ENCODE data around the gene B3GNT5. TPM values are rescaled to one million over a fixed set of nuclear protein-coding genes. Genes with fewer than 3 reads are reported as not detected.

Gene B3GNT5
- polyA plus RNA-seq, 3 donors from 2014 or later: 0.48 to 1.1 TPM; not detected in 1

- H3K27ac Mint-ChIP-seq: no peak overlapping the region
- DNase-seq: no peak
- no peaks in the 10 kb centered on the region for H3K27me3 Mint-ChIP-seq (ENCODE audit: low read depth in 3 of 3)
- H3K9me3 Mint-ChIP-seq: no peaks in the 10 kb centered on the region
- peaks cover 7 to 8% of the 10 kb centered on the region in 2 donors for H3K4me1 Mint-ChIP-seq
- peaks cover 0 to 4% (median 3%) of the 10 kb centered on the region in 3 donors for H3K36me3 Mint-ChIP-seq
- H3K4me3 Mint-ChIP-seq: no peak overlapping the region
These were observed 45.7 kb downstream of the B3GNT5 start for GRCh38 chr3:183298701-183299153.

DNA sequence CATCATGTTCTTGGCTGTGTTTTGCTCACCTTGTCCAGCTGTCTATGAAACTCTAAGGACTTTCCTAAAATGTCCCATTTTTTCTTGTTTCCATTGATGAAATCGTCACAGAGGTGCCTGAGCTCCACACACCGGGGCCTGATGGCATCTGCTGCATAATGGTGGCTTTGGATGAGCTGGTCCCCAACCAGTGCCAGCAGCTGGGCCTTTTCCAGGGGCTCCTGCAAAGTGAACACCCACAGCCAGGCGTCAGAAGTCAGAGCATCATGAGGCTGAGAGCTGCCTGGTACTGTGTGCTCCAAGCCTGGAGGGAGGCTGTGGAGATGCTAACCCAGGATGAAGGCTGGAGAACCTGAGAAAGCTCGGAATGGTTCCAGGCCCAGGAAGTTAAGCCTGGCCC, 46.9 kb downstream of the B3GNT5 start:
- Mint-ChIP-seq H3K27me3 (ENCODE audit: low read depth in 3 of 3) (no peaks in the 10 kb centered on the region), H3K27ac (no peak overlapping the region), H3K36me3 (peaks cover 0 to 4% (median 2%) of the 10 kb centered on the region in 3 donors), H3K4me3 (no peak overlapping the region), H3K4me1 (peaks cover 7 to 8% of the 10 kb centered on the region in 2 donors), H3K9me3 (no peaks in the 10 kb centered on the region)
- no peak for DNase-seq

- Mint-ChIP-seq H3K4me1 (peaks cover 8% of the 10 kb centered on the region in 2 donors), H3K27ac (no peak overlapping the region), H3K27me3 (ENCODE audit: low read depth in 3 of 3) (no peaks in the 10 kb centered on the region), H3K4me3 (no peak overlapping the region), H3K36me3 (peaks cover 0 to 4% (median 0%) of the 10 kb centered on the region in 3 donors), H3K9me3 (no peaks in the 10 kb centered on the region)
- DNase-seq: no peak
These were observed 48.0 kb downstream of the B3GNT5 start for GRCh38 chr3:183300996-183301562.

DNA sequence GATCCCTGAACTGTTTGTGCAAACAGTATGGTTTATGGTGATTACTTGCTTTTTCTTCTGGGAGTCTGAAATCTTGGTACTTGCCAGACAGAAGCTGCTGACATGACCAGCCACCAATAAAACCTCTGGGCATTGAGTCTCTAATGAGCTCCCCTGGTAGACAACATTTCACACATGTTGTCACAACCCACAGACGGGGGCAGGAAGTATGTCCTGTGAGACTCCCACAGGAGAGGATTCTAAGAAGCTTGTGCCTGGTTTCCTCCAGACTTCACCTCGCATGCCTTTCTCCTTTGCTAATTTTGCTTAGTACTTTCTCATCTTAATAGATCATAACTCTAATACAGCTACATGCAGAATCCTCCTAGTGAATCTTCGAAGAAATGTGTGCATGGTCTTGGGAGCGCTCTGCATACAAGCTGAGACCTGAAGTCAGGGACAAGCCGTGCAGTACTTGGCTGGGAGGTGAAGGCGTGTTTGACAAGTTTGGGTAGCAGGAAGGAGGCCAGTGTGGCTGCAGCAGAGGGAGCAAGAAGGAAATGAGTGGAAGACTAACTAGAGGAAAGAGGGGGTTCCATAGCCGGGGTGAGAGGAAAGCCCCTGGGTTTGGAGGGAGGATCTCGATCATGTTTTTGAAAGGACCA, 49.0 kb downstream of the B3GNT5 start:
- Mint-ChIP-seq H3K4me3 (no peak overlapping the region), H3K9me3 (no peaks in the 10 kb centered on the region), H3K27me3 (ENCODE audit: low read depth in 3 of 3) (no peaks in the 10 kb centered on the region), H3K36me3 (peaks cover 0 to 4% (median 0%) of the 10 kb centered on the region in 3 donors), H3K4me1 (peaks cover 16 to 18% of the 10 kb centered on the region in 2 donors), H3K27ac (peak overlapping the region in 2 of 6 donors; percentile 4 to 57)
- DNase-seq: no peak

DNA sequence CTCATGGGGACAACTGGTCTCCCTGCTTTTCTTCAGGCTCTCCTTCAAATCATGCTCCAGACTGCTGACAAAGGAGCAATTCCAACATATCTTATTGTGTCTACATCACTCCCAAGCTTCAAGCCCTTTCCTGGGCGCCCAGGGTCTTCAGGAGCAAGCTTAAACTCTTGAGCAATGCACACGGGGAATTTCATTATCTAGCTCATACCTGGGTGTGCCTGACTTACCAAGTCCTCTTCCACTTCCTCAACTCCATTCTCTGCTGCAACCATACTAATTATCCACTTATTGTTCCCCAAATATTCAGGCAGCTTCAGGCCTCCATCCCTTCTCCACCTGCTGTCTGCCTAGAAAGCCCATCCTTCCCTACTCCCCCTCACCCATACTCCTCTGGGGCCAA, 50.6 kb downstream of the B3GNT5 start:
- Mint-ChIP-seq H3K4me3 (no peak overlapping the region), H3K36me3 (peaks cover 0 to 4% (median 0%) of the 10 kb centered on the region in 3 donors), H3K27ac (no peak overlapping the region), H3K9me3 (no peaks in the 10 kb centered on the region), H3K4me1 (peaks cover 18 to 20% of the 10 kb centered on the region in 2 donors), H3K27me3 (ENCODE audit: low read depth in 3 of 3) (no peaks in the 10 kb centered on the region)
- DNase-seq: no peak

- no peaks in the 10 kb centered on the region for H3K27me3 Mint-ChIP-seq (ENCODE audit: low read depth in 3 of 3)
These were observed 54.0 kb downstream of the B3GNT5 start for GRCh38 chr3:183306798-183307671.

DNA sequence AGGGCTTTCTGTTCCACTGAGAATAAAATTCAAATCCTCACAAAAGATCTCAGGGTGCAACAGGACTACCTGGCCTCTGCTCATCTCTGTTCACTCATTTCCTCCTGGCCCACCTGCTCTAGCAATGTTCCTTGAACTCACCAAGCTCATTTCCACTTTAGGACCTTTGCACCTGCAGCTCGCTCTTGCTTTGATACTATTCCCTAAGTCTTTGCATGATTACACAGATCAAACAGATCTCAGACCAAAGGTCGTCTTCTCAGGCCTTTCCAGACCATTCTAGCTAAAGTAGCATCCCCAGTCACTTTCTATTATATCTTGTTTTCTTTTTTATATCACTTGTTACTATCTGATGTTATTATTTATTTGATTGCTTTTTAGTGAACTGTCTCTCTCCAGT, 54.7 kb downstream of the B3GNT5 start:
- Mint-ChIP-seq H3K27ac (peak overlapping the region in 2 of 6 donors; percentile 53 to 64), H3K27me3 (ENCODE audit: low read depth in 3 of 3) (no peaks in the 10 kb centered on the region), H3K4me1 (peaks cover 11 to 13% of the 10 kb centered on the region in 2 donors), H3K4me3 (no peak overlapping the region), H3K36me3 (peaks cover 0 to 9% (median 0%) of the 10 kb centered on the region in 3 donors), H3K9me3 (no peaks in the 10 kb centered on the region)
- no peak for DNase-seq

More at GRCh38 chr3:183306798-183307671, 54.0 kb downstream of the B3GNT5 start:
- Mint-ChIP-seq H3K4me1 (peaks cover 13 to 16% of the 10 kb centered on the region in 2 donors), H3K9me3 (no peaks in the 10 kb centered on the region), H3K36me3 (peaks cover 0 to 9% (median 0%) of the 10 kb centered on the region in 3 donors), H3K4me3 (no peak overlapping the region), H3K27ac (peak overlapping the region in 4 of 6 donors; percentile 10 to 73 (median 40))
- peak; percentile 16 to 20 (median 18) for DNase-seq

DNA sequence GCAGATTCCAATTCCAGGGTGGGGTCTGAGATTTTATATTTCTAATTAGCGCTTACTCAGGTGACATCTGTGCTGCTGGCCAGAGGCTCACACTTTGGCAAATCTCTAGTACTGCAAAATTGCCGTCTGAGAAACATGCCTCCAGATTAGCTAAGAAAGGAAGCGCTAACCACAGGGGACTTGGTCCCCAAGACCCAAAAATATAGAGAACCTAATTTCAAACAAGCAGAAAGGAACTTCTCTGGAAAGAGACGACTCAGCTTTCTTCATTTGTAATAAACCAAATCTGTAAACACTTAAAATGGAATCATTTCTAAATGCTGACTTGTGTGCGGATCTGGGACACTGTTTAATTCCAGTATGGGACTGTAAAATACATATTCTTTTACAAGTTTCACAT, 55.7 kb downstream of the B3GNT5 start:
- Mint-ChIP-seq H3K4me3 (no peak overlapping the region), H3K27ac (no peak overlapping the region), H3K36me3 (peaks cover 0 to 14% (median 0%) of the 10 kb centered on the region in 3 donors), H3K4me1 (peaks cover 11 to 13% of the 10 kb centered on the region in 2 donors), H3K9me3 (no peaks in the 10 kb centered on the region), H3K27me3 (ENCODE audit: low read depth in 3 of 3) (no peaks in the 10 kb centered on the region)
- DNase-seq: no peak

DNA sequence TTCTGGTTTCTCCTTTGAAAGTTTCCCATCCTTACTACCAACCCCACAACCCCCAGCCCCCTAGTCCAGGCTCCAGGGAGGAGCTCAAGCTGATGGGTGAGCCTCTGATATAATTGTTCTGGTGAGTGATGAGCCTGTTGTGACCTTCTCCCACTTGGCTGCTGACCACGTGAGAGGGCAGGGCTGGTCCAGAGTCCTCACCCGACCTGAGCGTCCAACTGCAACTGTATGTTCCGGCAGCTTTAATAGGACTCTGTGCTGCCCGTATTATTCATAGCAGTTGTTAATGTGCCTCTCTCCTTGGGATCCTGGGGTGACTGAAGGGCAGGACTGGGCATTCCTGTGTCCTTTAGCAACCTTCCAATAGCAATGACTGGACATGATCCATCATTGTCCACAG, 56.2 kb downstream of the B3GNT5 start:
- Mint-ChIP-seq H3K4me3 (no peak overlapping the region), H3K4me1 (peaks cover 11 to 13% of the 10 kb centered on the region in 2 donors), H3K27me3 (ENCODE audit: low read depth in 3 of 3) (no peaks in the 10 kb centered on the region), H3K36me3 (peaks cover 0 to 14% (median 0%) of the 10 kb centered on the region in 3 donors), H3K27ac (no peak overlapping the region), H3K9me3 (no peaks in the 10 kb centered on the region)
- DNase-seq: no peak

DNA sequence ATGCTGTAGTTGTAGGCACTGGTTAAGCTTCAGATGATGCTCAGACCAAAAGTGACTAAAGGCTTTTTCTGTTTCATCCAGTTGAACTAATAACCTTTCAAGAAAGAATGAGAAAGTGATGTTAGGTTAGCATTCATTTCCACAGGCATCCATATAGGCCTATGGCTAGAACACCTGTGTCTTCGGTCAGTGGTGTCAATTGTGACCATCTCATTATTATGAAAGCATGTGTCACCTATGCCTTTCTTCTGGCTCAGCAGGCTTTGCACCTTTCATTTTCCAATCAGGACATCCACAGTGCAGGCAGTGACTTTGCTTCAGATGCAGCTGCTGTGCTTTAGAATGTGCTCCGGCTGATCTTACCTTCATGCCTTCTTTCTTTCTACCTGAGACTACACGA, 57.9 kb downstream of the B3GNT5 start:
- peaks cover 11 to 13% of the 10 kb centered on the region in 2 donors for H3K4me1 Mint-ChIP-seq
- H3K27ac Mint-ChIP-seq: no peak overlapping the region
- no peaks in the 10 kb centered on the region for H3K9me3 Mint-ChIP-seq
- no peak overlapping the region for H3K4me3 Mint-ChIP-seq
- DNase-seq: no peak
- H3K27me3 Mint-ChIP-seq (ENCODE audit: low read depth in 3 of 3): peaks cover 0 to 2% (median 0%) of the 10 kb centered on the region in 3 donors
- peaks cover 0 to 14% (median 0%) of the 10 kb centered on the region in 3 donors for H3K36me3 Mint-ChIP-seq

- Mint-ChIP-seq H3K27me3 (ENCODE audit: low read depth in 3 of 3) (peaks cover 0 to 2% (median 2%) of the 10 kb centered on the region in 3 donors), H3K4me1 (no peaks in the 10 kb centered on the region), H3K9me3 (no peaks in the 10 kb centered on the region), H3K27ac (peak overlapping the region in 1 of 6 donors; percentile 35), H3K36me3 (peaks cover 0 to 14% (median 0%) of the 10 kb centered on the region in 3 donors), H3K4me3 (no peak overlapping the region)
- no peak for DNase-seq
These were observed 59.4 kb downstream of the B3GNT5 start for GRCh38 chr3:183312433-183312832.

GRCh38 chr3:183313351-183313750, 60.3 kb downstream of the B3GNT5 start:
- DNase-seq: no peak
- Mint-ChIP-seq H3K27ac (no peak overlapping the region), H3K36me3 (peaks cover 0 to 14% (median 0%) of the 10 kb centered on the region in 3 donors), H3K4me1 (no peaks in the 10 kb centered on the region), H3K27me3 (ENCODE audit: low read depth in 3 of 3) (peaks cover 0 to 2% (median 2%) of the 10 kb centered on the region in 3 donors), H3K9me3 (no peaks in the 10 kb centered on the region), H3K4me3 (no peak overlapping the region)

GRCh38 chr3:183313764-183314163, 60.7 kb downstream of the B3GNT5 start:
- Mint-ChIP-seq H3K4me3 (no peak overlapping the region), H3K4me1 (no peaks in the 10 kb centered on the region), H3K27ac (no peak overlapping the region), H3K9me3 (no peaks in the 10 kb centered on the region), H3K36me3 (peaks cover 0 to 14% (median 0%) of the 10 kb centered on the region in 3 donors), H3K27me3 (ENCODE audit: low read depth in 3 of 3) (peaks cover 0 to 2% (median 2%) of the 10 kb centered on the region in 3 donors)
- DNase-seq: no peak
